Measurements from ENCODE around the gene SEPTIN6. TPM values are rescaled to one million over a fixed set of nuclear protein-coding genes. Genes with fewer than 3 reads are reported as not detected.

SEPTIN6 gene
- total and polyA plus RNA-seq, 7 experiments from 2014 or later: 151 to 315 (median 221) TPM

DNA sequence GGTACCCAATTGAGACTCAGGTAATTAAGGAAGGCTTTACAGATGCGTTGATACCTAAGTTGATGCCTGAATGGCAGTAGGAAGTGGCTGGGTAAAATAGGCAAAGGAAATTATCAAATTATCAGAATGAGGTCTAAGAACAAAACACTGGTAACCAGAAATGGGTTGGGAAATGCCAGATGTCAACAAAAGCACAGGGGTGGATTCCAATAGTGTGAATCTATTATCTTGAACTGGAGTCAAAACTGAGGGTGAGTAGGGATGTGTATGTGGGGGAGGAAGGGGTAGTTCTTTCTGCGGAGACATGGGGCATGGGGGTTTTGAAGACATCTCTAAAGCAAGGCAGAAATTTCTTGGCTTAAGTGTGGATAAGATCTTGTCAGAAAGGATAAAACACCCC lies 16.0 kb upstream of the SEPTIN6 start:
- no peaks in the 10 kb centered on the region for H3K9me3 ChIP-seq (ENCODE audit: control insufficient read depth in 2 of 3, low read length in 3 of 3)
- no peaks in the 10 kb centered on the region for H3K4me1 ChIP-seq (ENCODE audit: control insufficient read depth in 2 of 2, insufficient read depth in 2 of 2, low read length in 2 of 2)
- no peak overlapping the region for H3K27ac ChIP-seq (ENCODE audit: low read depth, low read length)
- ChIA-PET CTCF (no interaction called here), POLR2A (no interaction called here)
- Mint-ChIP-seq H3K9me3 (peaks cover 0 to 2% (median 0%) of the 10 kb centered on the region in 11 donors), H3K27me3 (peaks cover 0 to 6% (median 0%) of the 10 kb centered on the region in 5 donors), H3K4me3 (no peak overlapping the region), H3K27ac (no peak overlapping the region), H3K36me3 (no peaks in the 10 kb centered on the region), H3K4me1 (peaks cover 0 to 9% (median 6%) of the 10 kb centered on the region in 7 donors)
- no peak overlapping the region for H3K4me3 ChIP-seq (ENCODE audit: low read length)
- DNase-seq (no peak), ATAC-seq (no peak)
- intact Hi-C loops (cut with micrococcal nuclease): no loop called here
- no peaks in the 10 kb centered on the region for H3K27me3 ChIP-seq (ENCODE audit: control insufficient read depth in 2 of 2, insufficient read depth in 2 of 2, low read length in 2 of 2)
- no peaks in the 10 kb centered on the region for H3K36me3 ChIP-seq (ENCODE audit: control insufficient read depth in 2 of 3, insufficient read depth in 3 of 3, low read length in 3 of 3)

DNA sequence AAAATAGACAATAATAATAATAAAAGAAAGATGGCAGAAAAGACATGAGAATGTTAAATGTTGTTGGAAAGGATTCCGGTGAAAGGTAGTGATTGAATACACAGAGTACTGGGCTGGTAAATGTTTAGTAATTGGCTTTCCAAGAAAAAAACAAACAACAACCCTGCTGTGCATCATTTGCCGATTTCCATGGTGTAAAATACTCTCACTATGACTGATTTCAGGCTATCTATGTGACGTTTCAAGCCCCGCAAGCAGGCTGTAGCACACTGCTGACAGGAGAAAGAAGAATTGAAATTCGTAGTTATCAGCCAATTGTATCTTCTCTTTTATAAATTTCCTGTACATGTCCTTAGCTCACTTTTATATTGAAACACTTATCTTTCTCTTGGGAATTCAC lies 13.6 kb upstream of the SEPTIN6 start:
- Mint-ChIP-seq H3K36me3 (no peaks in the 10 kb centered on the region), H3K4me1 (peaks cover 0 to 9% (median 6%) of the 10 kb centered on the region in 7 donors), H3K9me3 (peaks cover 0 to 2% (median 0%) of the 10 kb centered on the region in 11 donors), H3K27me3 (peaks cover 0 to 6% (median 0%) of the 10 kb centered on the region in 5 donors), H3K27ac (no peak overlapping the region), H3K4me3 (no peak overlapping the region)
- no peaks in the 10 kb centered on the region for H3K27me3 ChIP-seq (ENCODE audit: control insufficient read depth in 2 of 2, insufficient read depth in 2 of 2, low read length in 2 of 2)
- ATAC-seq: no peak
- no peaks in the 10 kb centered on the region for H3K9me3 ChIP-seq (ENCODE audit: control insufficient read depth in 2 of 3, low read length in 3 of 3)
- CTCF ChIA-PET: no interaction called here
- POLR2A ChIA-PET: no interaction called here
- no peak overlapping the region for H3K27ac ChIP-seq (ENCODE audit: low read depth, low read length)
- no peak for DNase-seq
- H3K36me3 ChIP-seq (ENCODE audit: control insufficient read depth in 2 of 3, insufficient read depth in 3 of 3, low read length in 3 of 3): no peaks in the 10 kb centered on the region
- intact Hi-C loops (cut with micrococcal nuclease): no loop called here
- no peak overlapping the region for H3K4me3 ChIP-seq (ENCODE audit: low read length)
- H3K4me1 ChIP-seq (ENCODE audit: control insufficient read depth in 2 of 2, insufficient read depth in 2 of 2, low read length in 2 of 2): no peaks in the 10 kb centered on the region

DNA sequence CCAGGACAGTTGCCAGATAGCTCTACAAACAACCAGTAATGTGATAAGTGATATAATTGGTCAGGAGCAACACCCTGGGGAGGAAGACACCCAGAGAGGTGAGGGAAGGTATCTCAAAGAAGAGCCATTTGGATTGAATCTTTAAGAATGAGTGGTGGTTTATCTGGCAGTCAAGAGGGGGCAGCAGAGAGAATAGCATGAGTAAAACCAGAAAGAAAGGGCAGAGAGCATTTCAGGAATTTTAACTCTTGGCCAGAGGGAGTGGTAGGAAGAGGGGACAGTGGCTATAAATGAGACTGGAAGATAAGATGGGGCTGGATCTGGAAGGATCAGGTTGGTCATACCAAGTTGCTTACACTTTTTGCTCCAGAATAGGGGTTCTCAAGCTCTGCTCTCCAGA lies 5.9 kb upstream of the SEPTIN6 start:
- Mint-ChIP-seq H3K4me1 (peaks cover 5 to 15% (median 11%) of the 10 kb centered on the region in 7 donors), H3K27me3 (no peaks in the 10 kb centered on the region), H3K36me3 (no peaks in the 10 kb centered on the region), H3K9me3 (no peaks in the 10 kb centered on the region), H3K4me3 (no peak overlapping the region), H3K27ac (peak overlapping the region in 1 of 9 donors; percentile 63)
- Histone ChIP-seq H3K4me1 (ENCODE audit: control insufficient read depth in 2 of 2, insufficient read depth in 2 of 2, low read length in 2 of 2) (no peaks in the 10 kb centered on the region), H3K4me3 (ENCODE audit: low read length) (no peak overlapping the region), H3K36me3 (ENCODE audit: control insufficient read depth in 2 of 3, insufficient read depth in 3 of 3, low read length in 3 of 3) (no peaks in the 10 kb centered on the region), H3K27ac (ENCODE audit: low read depth, low read length) (no peak overlapping the region), H3K9me3 (ENCODE audit: control insufficient read depth in 2 of 3, low read length in 3 of 3) (no peaks in the 10 kb centered on the region), H3K27me3 (ENCODE audit: control insufficient read depth in 2 of 2, insufficient read depth in 2 of 2, low read length in 2 of 2) (no peaks in the 10 kb centered on the region)
- ChIA-PET POLR2A (interaction anchor here (0.7 kb wide), 2 partner anchors 22 to 584 kb away, joined by 3 to 4 read pairs; no protein-coding TSS in a partner anchor), CTCF (interaction anchor here (0.7 to 2.5 kb wide), 4 partner anchors 22 to 89 kb away, joined by 3 to 9 read pairs (median 4); no protein-coding TSS in a partner anchor)
- ATAC-seq: peak; percentile 60
- intact Hi-C loops (cut with micrococcal nuclease): loop anchor here (1.0 to 2.0 kb wide), 3 partner anchors 31 to 182 kb away; no protein-coding TSS in a partner anchor
- peak in 5 of 9 donors; percentile 18 to 55 (median 49) for DNase-seq

DNA sequence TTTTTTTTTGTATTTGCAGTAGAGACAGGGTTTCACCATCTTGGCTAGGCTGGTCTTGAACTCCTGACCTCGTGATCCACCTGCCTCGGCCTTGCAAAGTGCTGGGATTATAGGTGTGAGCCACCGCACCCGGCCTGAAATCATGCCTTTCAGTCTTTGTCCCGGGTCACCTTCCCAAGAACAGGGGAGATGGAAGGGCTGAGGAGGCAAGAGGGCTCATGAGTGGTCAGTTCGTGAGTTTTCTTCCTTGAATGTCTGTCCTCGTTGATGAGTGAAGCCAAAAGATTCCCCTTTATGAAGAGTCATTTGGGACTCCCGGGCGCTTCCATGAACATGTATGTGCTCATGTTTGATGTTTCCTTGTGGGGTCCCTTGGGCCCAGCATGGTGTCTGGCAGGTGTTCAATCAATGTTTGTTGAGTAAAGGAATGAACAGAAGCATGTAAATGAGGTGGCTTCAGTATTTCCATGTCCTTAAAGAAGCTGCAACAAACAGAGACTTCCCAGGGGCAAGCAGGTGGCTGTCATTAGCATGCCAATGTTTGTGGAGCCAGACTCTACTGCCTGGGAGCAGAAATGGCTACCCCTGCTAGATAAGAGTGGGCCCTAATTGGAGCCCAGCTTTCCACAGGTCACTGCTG lies 3.4 kb upstream of the SEPTIN6 start:
- peak overlapping the region in 3 of 9 donors; percentile 36 to 76 (median 65) for H3K27ac Mint-ChIP-seq
- CTCF ChIA-PET: interaction anchor here (0.6 kb wide), 1 partner anchor 66 kb away, joined by 5 read pairs; no protein-coding TSS in a partner anchor
- H3K36me3 Mint-ChIP-seq: peaks cover 0 to 7% (median 0%) of the 10 kb centered on the region in 5 donors

DNA sequence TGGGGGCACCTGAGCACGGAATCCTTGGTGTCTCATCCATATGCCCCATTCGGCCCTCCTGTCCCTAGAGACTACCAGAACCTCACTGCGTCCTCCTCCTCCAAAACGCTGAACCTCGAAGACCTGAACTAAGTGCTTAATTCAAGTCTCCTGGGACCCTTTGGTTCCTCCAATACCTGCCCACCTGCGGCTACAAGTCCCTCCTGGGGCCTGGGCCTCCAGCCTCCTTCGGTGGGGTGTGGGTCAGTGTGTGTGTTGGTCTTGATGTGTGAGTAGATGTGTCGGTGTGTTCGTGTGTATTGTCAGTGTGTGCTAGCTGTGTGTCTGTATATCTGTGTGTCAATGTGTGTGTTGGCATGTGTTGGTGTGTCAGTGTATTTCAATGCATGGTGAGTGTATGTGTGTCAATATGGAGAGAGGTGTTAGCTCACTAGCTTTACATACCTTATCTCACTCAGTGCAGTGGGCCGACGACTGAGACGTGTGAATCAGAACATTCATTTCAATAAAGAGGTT lies 2.6 kb upstream of the SEPTIN6 start:
- intact Hi-C loops (cut with micrococcal nuclease): no loop called here
- Mint-ChIP-seq H3K27me3 (no peaks in the 10 kb centered on the region), H3K4me3 (peak overlapping the region in 5 of 10 donors; percentile 0 to 17 (median 6)), H3K9me3 (no peaks in the 10 kb centered on the region), H3K36me3 (peaks cover 0 to 15% (median 0%) of the 10 kb centered on the region in 5 donors), H3K27ac (peak overlapping the region in 6 of 9 donors; percentile 10 to 60 (median 40)), H3K4me1 (peaks cover 9 to 24% (median 13%) of the 10 kb centered on the region in 7 donors)
- H3K4me3 ChIP-seq (ENCODE audit: low read length): no peak overlapping the region
- no peak for ATAC-seq
- H3K9me3 ChIP-seq (ENCODE audit: control insufficient read depth in 2 of 3, low read length in 3 of 3): no peaks in the 10 kb centered on the region
- POLR2A ChIA-PET: interaction anchor here (4.0 to 7.3 kb wide), 2 partner anchors 12 to 61 kb away, joined by 23 to 122 read pairs; partner anchors contain the start of gene SOWAHD
- H3K27me3 ChIP-seq (ENCODE audit: control insufficient read depth in 2 of 2, insufficient read depth in 2 of 2, low read length in 2 of 2): no peaks in the 10 kb centered on the region
- H3K27ac ChIP-seq (ENCODE audit: low read depth, low read length): no peak overlapping the region
- no peak for DNase-seq
- peaks cover 0 to 10% (median 0%) of the 10 kb centered on the region in 3 experiments for H3K36me3 ChIP-seq (ENCODE audit: control insufficient read depth in 2 of 3, insufficient read depth in 3 of 3, low read length in 3 of 3)
- CTCF ChIA-PET: interaction anchor here (0.7 to 3.5 kb wide), 2 partner anchors 33 to 40 kb away, joined by 3 to 20 read pairs; no protein-coding TSS in a partner anchor
- H3K4me1 ChIP-seq (ENCODE audit: control insufficient read depth in 2 of 2, insufficient read depth in 2 of 2, low read length in 2 of 2): no peaks in the 10 kb centered on the region

More for the DNA sequence above, 3.4 kb upstream of the SEPTIN6 start:
- H3K9me3 Mint-ChIP-seq: no peaks in the 10 kb centered on the region
- Histone ChIP-seq H3K36me3 (ENCODE audit: control insufficient read depth in 2 of 3, insufficient read depth in 3 of 3, low read length in 3 of 3) (peaks cover 0 to 10% (median 0%) of the 10 kb centered on the region in 3 experiments), H3K4me1 (ENCODE audit: control insufficient read depth in 2 of 2, insufficient read depth in 2 of 2, low read length in 2 of 2) (no peaks in the 10 kb centered on the region), H3K27me3 (ENCODE audit: control insufficient read depth in 2 of 2, insufficient read depth in 2 of 2, low read length in 2 of 2) (no peaks in the 10 kb centered on the region), H3K27ac (ENCODE audit: low read depth, low read length) (no peak overlapping the region), H3K9me3 (ENCODE audit: control insufficient read depth in 2 of 3, low read length in 3 of 3) (no peaks in the 10 kb centered on the region), H3K4me3 (ENCODE audit: low read length) (no peak overlapping the region)
- no peak overlapping the region for H3K4me3 Mint-ChIP-seq
- intact Hi-C loops (cut with micrococcal nuclease): no loop called here
- POLR2A ChIA-PET: interaction anchor here (7.3 kb wide), 1 partner anchor 13 kb away, joined by 122 read pairs; no protein-coding TSS in a partner anchor
- ATAC-seq (no peak), DNase-seq (no peak)
- no peaks in the 10 kb centered on the region for H3K27me3 Mint-ChIP-seq
- H3K4me1 Mint-ChIP-seq: peaks cover 7 to 16% (median 13%) of the 10 kb centered on the region in 7 donors

DNA sequence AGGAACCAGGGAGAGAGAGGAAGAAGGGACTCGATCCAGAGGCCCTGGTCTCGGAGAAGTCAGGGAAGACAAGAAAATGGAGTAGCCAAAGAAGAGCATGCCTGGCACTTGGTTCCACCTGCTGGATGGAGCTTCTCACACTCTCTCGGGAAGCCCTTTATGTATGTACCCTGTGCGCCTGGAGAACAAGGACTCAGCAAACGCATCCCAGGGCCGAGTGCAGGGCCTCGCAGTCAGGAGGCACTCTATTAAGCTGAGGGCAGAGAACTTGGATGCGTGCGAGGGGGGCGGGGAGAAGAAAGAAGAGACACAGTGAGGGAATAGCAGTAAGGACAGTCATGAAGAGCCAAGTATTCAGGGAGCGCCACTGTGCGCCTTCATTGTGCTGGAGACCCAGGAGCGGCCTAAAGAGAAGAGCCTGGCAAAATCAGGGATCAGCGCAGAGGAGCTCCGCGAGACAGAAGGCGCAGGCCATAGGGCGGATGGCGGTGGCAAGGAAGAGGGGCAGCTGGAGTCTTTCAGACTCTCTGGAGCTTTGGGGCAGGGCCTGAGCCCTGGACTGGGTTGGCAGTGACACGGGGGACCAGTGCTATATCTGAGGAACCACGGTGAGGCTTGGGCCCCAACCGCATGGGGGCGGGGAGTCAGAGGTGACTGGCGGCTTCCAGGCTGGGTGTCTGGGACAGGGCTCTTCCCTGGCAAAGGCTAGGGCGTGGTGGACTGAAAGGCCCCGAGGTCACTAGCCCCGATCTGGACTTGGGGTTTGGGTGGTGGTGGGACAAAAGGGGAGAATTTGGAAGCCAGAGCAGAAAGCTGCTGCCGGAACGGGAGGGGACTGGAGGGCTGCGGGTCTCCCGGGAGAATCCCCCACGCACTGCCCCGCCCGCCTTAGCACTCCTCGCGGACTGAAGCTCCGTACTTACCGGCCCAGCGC lies 1.9 kb upstream of the SEPTIN6 start:
- H3K4me1 Mint-ChIP-seq: peaks cover 9 to 31% (median 14%) of the 10 kb centered on the region in 7 donors
- no peaks in the 10 kb centered on the region for H3K9me3 Mint-ChIP-seq
- intact Hi-C loops (cut with micrococcal nuclease): loop anchor here (1.0 to 5.0 kb wide), 6 partner anchors 73 to 228 kb away; partner anchors contain the start of genes NDUFA1 (in 1 of the 2), NKRF (in 1 of the 2), RNF113A (in 1 of the 2) and SLC25A5 (in 1 of the 2)
- peaks cover 0 to 10% (median 0%) of the 10 kb centered on the region in 3 experiments for H3K36me3 ChIP-seq (ENCODE audit: control insufficient read depth in 2 of 3, insufficient read depth in 3 of 3, low read length in 3 of 3)
- peak overlapping the region in 8 of 10 donors; percentile 2 to 99 (median 26) for H3K4me3 Mint-ChIP-seq
- DNase-seq: no peak
- H3K27me3 ChIP-seq (ENCODE audit: control insufficient read depth in 2 of 2, insufficient read depth in 2 of 2, low read length in 2 of 2): no peaks in the 10 kb centered on the region
- peaks cover 0 to 19% (median 4%) of the 10 kb centered on the region in 5 donors for H3K36me3 Mint-ChIP-seq
- H3K27me3 Mint-ChIP-seq: no peaks in the 10 kb centered on the region
- POLR2A ChIA-PET: interaction anchor here (2.2 to 13.5 kb wide), 6 partner anchors 11 to 97 kb away, joined by 9 to 290 read pairs (median 33); partner anchors contain the start of genes NKRF, RPL39 and SOWAHD
- CTCF ChIA-PET: interaction anchor here (0.5 to 3.5 kb wide), 6 partner anchors 9 to 206 kb away, joined by 3 to 20 read pairs (median 4); no protein-coding TSS in a partner anchor
- H3K4me1 ChIP-seq (ENCODE audit: control insufficient read depth in 2 of 2, insufficient read depth in 2 of 2, low read length in 2 of 2): no peaks in the 10 kb centered on the region
- no peak overlapping the region for H3K27ac ChIP-seq (ENCODE audit: low read depth, low read length)
- no peak overlapping the region for H3K4me3 ChIP-seq (ENCODE audit: low read length)
- H3K27ac Mint-ChIP-seq: peak overlapping the region in 7 of 9 donors; percentile 9 to 98 (median 55)
- ATAC-seq: no peak
- no peaks in the 10 kb centered on the region for H3K9me3 ChIP-seq (ENCODE audit: control insufficient read depth in 2 of 3, low read length in 3 of 3)
